ENCODE results near the gene TCAF1. TPM values are rescaled to one million over a fixed set of nuclear protein-coding genes. Genes with fewer than 3 reads are reported as not detected.

The TCAF1 gene
- total RNA-seq, 2 donors from 2014 or later: 67.7 to 123 TPM

DNA sequence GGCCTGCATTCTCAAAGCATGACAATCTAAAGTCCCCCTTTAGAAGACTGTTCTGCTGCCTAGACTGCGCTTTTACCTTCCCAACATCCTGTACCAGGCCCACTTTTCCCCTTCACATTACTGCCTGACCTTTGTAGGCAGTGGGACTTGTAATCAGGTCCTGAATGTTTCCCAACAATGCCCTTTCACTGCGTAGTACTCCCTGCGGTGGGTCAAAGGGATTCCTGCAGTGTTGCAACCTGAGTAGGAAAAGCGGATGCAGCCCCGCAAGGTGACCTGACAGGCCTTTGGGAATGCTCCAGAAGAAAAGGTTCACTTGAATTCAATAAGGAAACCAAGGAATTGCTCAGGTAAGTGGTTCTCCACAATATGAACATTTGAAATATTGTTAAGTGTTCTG lies 4.9 kb upstream of the TCAF1 start:
- TF ChIP-seq, protein P1, sequence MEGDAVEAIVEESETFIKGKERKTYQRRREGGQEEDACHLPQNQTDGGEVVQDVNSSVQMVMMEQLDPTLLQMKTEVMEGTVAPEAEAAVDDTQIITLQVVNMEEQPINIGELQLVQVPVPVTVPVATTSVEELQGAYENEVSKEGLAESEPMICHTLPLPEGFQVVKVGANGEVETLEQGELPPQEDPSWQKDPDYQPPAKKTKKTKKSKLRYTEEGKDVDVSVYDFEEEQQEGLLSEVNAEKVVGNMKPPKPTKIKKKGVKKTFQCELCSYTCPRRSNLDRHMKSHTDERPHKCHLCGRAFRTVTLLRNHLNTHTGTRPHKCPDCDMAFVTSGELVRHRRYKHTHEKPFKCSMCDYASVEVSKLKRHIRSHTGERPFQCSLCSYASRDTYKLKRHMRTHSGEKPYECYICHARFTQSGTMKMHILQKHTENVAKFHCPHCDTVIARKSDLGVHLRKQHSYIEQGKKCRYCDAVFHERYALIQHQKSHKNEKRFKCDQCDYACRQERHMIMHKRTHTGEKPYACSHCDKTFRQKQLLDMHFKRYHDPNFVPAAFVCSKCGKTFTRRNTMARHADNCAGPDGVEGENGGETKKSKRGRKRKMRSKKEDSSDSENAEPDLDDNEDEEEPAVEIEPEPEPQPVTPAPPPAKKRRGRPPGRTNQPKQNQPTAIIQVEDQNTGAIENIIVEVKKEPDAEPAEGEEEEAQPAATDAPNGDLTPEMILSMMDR (conservative IDR thresholded peaks at IDR 0.05): no peak
- Histone ChIP-seq H3K27me3 (ENCODE audit: control insufficient read depth, insufficient read depth, low read length, poor library complexity, severe bottlenecking) (no peaks in the 10 kb centered on the region), H3K4me3 (ENCODE audit: low read length) (no peak overlapping the region), H3K9ac (ENCODE audit: extremely low read depth, low read length, poor library complexity, severe bottlenecking) (no peak overlapping the region), H3K9me3 (ENCODE audit: control insufficient read depth, low read length) (no peaks in the 10 kb centered on the region), H3K27ac (ENCODE audit: low read depth, low read length) (no peak overlapping the region), H3K36me3 (ENCODE audit: control insufficient read depth, insufficient read depth, low read length) (no peaks in the 10 kb centered on the region), H3K4me1 (ENCODE audit: control insufficient read depth, insufficient read depth, low read length) (peaks cover 3% of the 10 kb centered on the region)
- Mint-ChIP-seq H3K9me3 (no peaks in the 10 kb centered on the region), H3K4me3 (no peak overlapping the region), H3K4me1 (peaks cover 21% of the 10 kb centered on the region), H3K36me3 (ENCODE audit: low read depth) (no peaks in the 10 kb centered on the region), H3K27me3 (ENCODE audit: insufficient read depth) (peaks cover 1% of the 10 kb centered on the region), H3K27ac (no peak overlapping the region)
- peak; percentile 90 for DNase-seq
- WGBS, 2 experiments (ENCODE audit: insufficient coverage in 1 of 2, insufficient read length in 1 of 2): 41 to 67% methylated on average over 2 to 5 of the region's 5 CpGs

- Histone ChIP-seq H3K36me3 (ENCODE audit: control insufficient read depth, insufficient read depth, low read length) (no peaks in the 10 kb centered on the region), H3K4me3 (ENCODE audit: low read length) (no peak overlapping the region), H3K27me3 (ENCODE audit: control insufficient read depth, insufficient read depth, low read length, poor library complexity, severe bottlenecking) (no peaks in the 10 kb centered on the region), H3K27ac (ENCODE audit: low read depth, low read length) (no peak overlapping the region), H3K9ac (ENCODE audit: extremely low read depth, low read length, poor library complexity, severe bottlenecking) (no peak overlapping the region), H3K9me3 (ENCODE audit: control insufficient read depth, low read length) (no peaks in the 10 kb centered on the region), H3K4me1 (ENCODE audit: control insufficient read depth, insufficient read depth, low read length) (peaks cover 3% of the 10 kb centered on the region)
- DNase-seq: no peak
- TF ChIP-seq, protein P1 (conservative IDR thresholded peaks at IDR 0.05): no peak
- WGBS, 2 experiments (ENCODE audit: insufficient coverage in 1 of 2, insufficient read length in 1 of 2): 92 to 96% methylated on average over 5 to 9 of the region's 9 CpGs
- Mint-ChIP-seq H3K36me3 (ENCODE audit: low read depth) (no peaks in the 10 kb centered on the region), H3K27me3 (ENCODE audit: insufficient read depth) (peaks cover 1% of the 10 kb centered on the region), H3K4me1 (peaks cover 21% of the 10 kb centered on the region), H3K4me3 (no peak overlapping the region), H3K27ac (no peak overlapping the region), H3K9me3 (no peaks in the 10 kb centered on the region)
Measured at GRCh38 chr7:143906151-143906550, 4.2 kb upstream of the TCAF1 start.

- Mint-ChIP-seq H3K27me3 (ENCODE audit: insufficient read depth) (peaks cover 1% of the 10 kb centered on the region), H3K36me3 (ENCODE audit: low read depth) (no peaks in the 10 kb centered on the region), H3K4me3 (no peak overlapping the region), H3K27ac (no peak overlapping the region), H3K9me3 (no peaks in the 10 kb centered on the region), H3K4me1 (peaks cover 24% of the 10 kb centered on the region)
- H3K36me3 ChIP-seq (ENCODE audit: control insufficient read depth, insufficient read depth, low read length): no peaks in the 10 kb centered on the region
- no peaks in the 10 kb centered on the region for H3K9me3 ChIP-seq (ENCODE audit: control insufficient read depth, low read length)
- no peak for DNase-seq
- H3K27me3 ChIP-seq (ENCODE audit: control insufficient read depth, insufficient read depth, low read length, poor library complexity, severe bottlenecking): no peaks in the 10 kb centered on the region
- no peak overlapping the region for H3K9ac ChIP-seq (ENCODE audit: extremely low read depth, low read length, poor library complexity, severe bottlenecking)
- TF ChIP-seq, protein P1 (conservative IDR thresholded peaks at IDR 0.05): no peak
- WGBS, 2 experiments (ENCODE audit: insufficient coverage in 1 of 2, insufficient read length in 1 of 2): 80 to 92% methylated on average over 1 of the region's 1 CpG
- H3K4me3 ChIP-seq (ENCODE audit: low read length): no peak overlapping the region
- H3K27ac ChIP-seq (ENCODE audit: low read depth, low read length): no peak overlapping the region
- H3K4me1 ChIP-seq (ENCODE audit: control insufficient read depth, insufficient read depth, low read length): peaks cover 3% of the 10 kb centered on the region
Measured at GRCh38 chr7:143905509-143905908, 3.5 kb upstream of the TCAF1 start.

All from endodermal cell (in vitro differentiated cells).